EL (cell line): ENCODE data around the gene GOLGB1.
"Not testable (repeated sequence)": the region's sequence is repeated elsewhere in the genome, so short reads cannot be mapped to it uniquely, and the experiment has no call there.

Experiments
- DNase-seq: peaks from one replicate; pipeline ENCODE4 v3.0.0-alpha.2; 2016

Gene GOLGB1

GRCh38 chr3:121743106-121743505 lies 6.4 kb downstream of the GOLGB1 start:
- not testable (repeated sequence) for DNase-seq

DNA sequence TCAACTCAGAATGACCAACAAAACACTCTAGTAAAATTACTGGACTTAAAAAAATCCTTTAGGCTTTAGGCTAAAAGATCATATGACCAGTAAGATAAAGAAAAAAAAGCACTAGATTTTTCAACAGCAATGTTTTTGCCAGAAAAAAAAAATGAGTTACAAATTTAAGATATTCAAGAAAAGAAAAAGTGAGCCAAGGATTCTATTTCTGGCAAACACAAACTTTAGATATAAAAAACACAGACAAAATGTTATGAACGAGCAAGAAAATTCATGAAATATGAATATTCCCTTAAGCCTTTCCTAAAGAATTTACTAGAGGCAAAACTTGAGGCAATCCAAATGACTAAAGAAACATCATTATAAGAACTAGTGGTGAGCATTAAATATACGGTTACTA lies 8.6 kb downstream of the GOLGB1 start:
- no peak for DNase-seq

DNA sequence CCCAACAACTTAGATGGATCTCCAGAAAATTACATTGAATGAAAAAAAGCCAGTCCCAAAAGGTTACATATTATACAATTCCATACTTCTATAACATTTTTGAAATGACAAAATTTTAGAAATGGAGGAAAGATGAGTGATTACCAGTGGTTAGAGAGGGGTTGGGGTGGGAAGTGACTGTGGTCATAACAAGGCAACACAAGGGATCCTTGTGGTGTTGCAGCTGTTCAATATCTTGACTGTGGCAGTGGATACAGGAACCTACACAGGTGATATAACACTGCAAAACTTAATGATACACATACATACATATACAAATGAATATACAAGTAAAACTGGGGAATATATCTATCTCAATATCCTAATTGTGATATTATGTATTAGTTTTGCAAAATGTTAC lies 9.6 kb downstream of the GOLGB1 start:
- no peak for DNase-seq

- DNase-seq: no peak
Measured at GRCh38 chr3:121737644-121738043, 11.9 kb downstream of the GOLGB1 start.

DNA sequence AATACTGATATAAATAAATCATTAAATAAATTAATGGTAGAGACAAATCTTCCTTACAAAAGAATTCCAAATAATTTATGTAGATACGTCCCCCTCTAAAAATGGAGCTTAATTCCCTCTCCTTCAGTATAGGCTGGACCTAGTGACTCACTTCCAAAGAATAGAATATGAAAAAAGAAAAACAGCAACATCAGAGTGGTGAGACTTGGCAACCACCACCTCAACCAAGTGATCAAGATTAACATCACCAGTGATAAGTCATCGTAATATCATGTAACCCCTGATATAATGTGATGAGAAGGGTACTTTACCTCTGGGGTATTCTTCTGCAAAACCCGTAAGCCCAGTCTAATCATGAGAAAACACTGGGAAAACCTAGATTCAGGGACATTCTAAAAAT lies 13.4 kb downstream of the GOLGB1 start:
- peak; percentile 35 for DNase-seq

DNA sequence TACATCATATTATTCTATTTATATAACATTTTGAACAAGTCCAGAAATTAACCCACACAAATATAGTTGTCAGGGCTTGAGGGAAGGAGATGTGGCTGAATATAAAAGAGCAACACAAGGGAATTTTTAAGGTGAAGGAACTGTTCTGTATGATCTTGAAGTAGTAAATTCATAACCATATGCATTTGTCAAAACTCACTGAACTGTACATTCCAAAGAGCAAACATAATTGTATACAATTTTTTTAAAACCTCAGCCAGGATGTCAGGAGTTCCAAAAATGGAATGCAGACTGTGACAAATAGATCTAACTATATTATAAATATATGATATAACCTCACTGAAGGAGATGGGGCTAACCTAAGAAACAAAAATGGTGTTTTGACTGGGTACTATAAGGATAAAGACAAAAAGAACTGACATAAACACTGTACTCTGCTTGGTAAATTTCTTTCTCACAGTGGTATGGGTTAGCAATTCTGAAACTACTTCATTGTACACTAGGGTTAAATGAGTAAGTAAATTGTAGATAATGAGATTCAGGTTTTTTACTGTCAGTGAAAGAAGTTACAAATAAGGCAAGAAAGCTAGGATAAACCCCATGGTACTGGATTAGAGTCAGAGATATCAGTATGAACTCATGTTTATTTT lies 14.4 kb downstream of the GOLGB1 start:
- DNase-seq: peak; percentile 50

DNA sequence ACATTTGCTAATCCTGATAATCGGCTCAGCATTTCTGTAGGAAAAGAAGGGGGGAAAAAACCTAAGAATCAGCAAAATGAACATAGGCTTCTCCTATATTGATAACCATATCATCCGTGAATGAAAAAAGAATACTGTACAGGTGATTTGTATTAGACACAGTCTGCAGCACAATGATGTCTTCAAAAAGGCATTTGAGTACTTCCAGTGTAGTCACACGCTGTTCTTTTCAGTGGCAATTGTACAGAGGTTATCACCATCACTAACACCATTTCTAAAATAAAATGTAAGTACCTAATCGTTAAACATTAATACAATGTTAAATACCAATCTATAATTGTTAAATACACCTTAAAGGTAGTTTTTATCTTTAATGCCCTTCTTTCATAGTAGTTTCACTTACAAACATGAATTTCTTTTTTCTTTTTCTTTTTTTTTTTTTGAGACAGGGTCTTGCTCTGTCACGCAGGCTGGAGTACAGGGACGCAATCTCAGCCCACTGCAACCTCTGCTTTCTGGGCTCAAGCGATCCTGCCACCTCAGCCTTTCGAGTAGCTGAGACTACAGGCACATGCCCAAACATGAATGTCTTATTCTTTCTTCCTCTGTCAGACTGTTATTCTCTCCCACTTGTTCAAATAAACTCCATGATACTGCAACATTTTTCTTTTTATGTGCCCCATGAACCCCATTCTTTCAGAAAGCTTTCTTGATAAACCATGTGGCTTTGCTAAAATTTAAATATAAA lies 18.4 kb downstream of the GOLGB1 start:
- no peak for DNase-seq

GRCh38 chr3:121724130-121724529 lies 25.4 kb downstream of the GOLGB1 start:
- no peak for DNase-seq

DNA sequence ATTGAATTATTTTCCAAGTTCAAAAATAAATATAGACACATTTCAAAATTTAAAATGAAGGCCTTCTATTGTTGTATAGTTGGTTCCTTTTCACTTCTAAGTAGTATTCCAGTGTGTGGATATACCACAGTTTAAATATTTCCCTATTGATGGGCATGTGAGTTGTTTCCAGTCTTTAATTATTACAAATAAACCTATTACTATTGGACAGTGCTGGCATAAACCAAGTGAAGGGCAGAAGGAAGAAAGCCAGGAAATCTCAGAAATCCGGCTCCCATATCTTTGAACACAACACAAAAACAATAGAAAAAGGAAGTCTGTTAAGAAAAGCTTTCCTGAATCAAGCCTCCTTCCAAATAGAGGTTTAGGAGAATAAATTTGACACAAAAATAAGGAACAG lies 26.1 kb downstream of the GOLGB1 start:
- no peak for DNase-seq

DNA sequence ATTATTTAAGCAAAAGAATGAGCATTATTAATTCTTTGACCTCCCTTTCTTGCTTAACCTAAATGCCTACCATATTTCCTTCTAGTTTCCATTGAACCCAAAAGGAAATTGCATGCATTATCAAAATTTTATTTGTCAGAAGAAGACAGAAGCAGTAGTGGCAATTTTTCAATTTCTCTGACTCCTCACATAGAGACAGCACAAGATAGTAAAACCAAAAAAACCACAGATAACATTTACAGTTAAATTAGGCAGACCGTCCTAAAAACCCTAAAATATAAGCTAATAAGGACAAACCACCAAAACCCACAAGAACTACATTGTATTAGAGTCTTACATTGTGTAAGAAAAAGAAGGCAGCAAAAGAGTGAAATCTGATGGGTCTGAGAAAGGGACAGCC lies 27.1 kb downstream of the GOLGB1 start:
- no peak for DNase-seq

DNA sequence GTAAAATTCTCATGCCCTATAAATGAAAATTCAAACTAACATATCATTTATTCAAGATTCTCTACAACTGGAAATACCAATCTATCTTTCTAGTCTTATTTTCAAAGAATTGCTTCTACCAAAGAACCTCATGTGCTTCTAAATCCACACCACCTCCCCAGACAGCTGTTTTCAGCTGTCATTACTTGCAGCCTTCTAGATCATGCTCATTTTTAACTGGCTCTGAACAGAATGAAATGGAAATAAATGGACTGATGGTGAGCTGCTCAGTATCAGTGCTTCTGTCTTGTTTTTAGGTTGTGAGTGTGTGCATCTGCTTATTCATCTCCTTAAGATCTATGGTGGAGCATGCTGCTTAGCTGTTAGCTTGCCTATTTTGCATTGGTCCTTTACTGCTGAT lies 29.4 kb downstream of the GOLGB1 start:
- DNase-seq: no peak

GRCh38 chr3:121719423-121719822 lies 30.1 kb downstream of the GOLGB1 start:
- DNase-seq: no peak

DNA sequence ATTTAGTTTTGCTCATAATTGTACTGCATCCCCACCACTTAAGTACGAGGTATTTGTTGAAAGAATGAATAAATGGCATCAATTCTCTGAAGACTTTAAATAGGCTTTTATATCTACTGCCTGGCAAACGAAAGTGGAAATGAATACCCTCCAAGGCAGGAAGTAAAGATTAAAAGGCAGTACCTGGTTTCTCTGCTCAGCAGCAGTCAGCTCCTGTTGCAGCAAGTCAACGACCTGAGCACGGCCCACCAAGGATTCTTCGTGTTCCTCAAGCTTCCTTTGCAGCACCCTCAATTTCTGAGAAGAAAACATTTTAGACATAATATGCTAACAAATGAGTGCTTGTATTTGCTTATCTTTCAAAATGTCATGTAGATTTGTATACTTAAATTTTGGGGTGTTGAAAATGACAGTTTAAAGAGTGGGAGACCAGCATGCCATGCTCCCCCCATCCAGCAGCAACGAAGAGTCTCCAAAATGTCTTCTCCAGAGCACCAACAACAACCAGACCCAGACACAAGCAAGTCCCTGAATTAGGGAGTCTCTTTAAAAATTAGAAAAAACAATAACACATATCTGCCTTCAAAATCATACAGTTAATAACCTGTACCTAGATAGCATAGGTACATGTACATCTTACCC lies 31.2 kb downstream of the GOLGB1 start:
- no peak for DNase-seq

- no peak for DNase-seq
Measured at GRCh38 chr3:121710347-121710746, 39.2 kb downstream of the GOLGB1 start.

DNA sequence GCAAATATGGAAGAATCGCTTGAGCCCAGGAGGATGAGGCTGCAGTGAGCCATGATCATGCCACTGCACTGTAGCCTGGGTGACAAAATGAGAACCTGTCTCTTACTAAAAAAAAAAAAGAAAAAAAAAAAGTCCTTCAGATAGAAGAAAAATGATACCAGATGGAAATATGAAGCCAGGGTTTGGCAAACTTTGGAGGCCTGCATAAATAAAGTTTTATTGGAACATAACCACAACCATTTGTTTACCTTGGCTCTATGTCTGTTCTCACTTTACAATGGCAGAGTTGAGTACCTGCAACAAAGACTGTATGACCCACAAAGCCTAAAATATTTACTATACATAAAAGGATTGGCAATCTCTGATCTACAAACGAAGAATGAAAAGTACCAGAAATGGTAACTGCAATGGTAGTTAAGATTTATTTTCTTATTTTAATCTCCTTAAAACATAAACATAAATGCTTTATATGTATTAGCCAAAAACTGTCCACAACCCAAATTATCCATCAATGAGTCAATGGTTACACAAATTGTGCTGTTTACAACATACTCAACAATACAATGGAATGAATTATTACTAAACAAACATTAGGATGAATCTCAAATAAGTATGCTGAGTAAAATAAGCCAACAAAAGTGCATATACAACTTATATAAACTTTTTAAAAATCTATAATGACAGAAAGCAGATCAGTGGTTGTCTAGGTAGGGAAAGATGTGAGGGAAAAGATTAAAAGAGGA lies 41.8 kb downstream of the GOLGB1 start:
- no peak for DNase-seq

GRCh38 chr3:121705541-121705940 lies 44.0 kb downstream of the GOLGB1 start:
- no peak for DNase-seq

DNA sequence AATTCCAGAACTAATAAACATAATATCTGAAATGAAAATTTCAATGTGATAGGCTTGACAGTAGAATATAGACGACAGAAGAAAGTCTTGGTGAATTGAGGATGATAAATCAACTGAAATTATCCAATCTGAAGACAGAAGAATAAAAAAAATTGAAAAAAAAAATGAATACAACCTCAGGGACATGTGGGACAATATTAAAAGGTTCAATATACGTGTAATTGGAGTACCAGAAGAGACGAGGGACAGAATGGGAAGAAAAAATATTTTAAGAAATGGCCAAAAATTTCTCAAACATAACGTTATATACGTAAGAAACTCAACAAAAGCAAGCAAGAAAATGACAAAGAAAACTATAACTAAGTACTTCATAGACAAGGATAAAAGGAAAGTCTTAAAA lies 45.6 kb downstream of the GOLGB1 start:
- DNase-seq: no peak

DNA sequence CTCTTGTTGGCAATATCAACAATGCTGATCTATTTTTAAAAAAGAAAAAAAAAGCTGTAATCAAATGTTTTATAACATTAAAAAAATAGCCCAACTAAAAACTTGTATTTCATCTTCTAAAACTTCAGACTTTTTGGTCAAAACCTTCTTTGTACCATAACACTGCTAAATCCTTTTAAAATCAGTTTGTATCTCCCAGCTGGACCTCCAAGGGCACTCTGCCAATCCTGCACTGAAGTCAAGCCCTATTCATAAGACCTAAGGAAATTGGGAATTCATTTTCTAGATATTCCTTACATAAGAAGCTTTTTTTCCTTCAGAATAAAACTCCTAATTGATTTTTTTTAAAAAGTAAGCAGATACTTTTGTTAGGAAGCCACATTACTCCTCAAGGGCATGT lies 50.6 kb downstream of the GOLGB1 start:
- no peak for DNase-seq

GRCh38 chr3:121698476-121698875 lies 51.1 kb downstream of the GOLGB1 start:
- DNase-seq: no peak

DNA sequence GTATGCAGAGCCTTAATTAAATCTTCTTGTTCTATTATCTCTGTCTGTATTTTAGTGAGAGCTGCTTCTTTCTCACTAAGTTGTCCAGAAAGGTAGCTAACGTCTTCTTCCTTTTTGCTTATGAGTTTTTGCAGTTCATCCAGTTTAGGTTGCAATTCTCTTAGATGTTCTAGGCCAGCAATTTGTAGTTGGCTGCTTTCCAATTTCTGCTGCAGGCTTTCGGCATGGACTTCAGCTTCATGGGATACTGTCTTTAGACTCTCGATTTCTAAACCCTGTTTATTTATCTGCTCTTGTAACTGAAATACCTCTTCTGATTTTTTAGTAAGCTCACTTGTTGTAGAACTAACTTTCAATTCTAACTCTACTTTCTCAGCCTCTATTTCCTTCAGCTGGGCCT lies 53.4 kb downstream of the GOLGB1 start:
- no peak for DNase-seq

GRCh38 chr3:121692010-121692699 lies 57.4 kb downstream of the GOLGB1 start:
- DNase-seq: no peak

- no peak for DNase-seq
Measured at GRCh38 chr3:121690777-121691405, 58.6 kb downstream of the GOLGB1 start.
